ENCODE data around the gene DIP2A.

The DIP2A gene

DNA sequence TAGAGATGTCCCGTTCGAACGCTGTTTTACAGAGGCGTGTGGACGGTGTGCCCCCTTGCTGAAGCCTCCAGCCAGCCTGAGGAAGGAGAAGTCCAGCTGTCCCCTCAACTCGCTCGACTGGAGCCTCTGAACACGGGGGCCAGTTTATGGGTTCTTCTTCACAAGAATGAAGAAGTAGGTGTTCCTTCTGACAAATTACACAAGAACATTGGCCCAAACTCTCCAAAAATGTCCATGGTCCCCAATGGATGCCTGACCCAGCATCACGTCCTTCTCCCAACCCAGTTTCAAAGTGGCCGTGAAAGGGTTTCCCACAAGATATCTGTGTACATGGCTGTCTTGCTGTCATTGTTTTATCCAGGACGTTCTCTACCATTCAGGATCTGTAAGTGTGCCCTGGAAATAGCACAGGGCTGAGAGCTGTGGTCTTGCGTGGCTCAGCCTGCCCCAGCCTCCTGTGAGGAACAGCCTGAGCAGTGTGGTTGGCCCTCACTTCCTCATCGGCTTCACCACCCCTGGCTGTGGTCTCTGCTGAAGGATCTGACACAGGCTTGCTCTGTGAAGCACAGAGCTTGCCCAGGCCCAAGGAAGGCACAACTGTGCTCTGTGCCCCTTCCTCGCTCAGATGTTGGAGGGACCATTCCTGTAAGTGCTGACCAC, 147.2 kb downstream of the DIP2A start:
- TF ChIP-seq, protein P1, sequence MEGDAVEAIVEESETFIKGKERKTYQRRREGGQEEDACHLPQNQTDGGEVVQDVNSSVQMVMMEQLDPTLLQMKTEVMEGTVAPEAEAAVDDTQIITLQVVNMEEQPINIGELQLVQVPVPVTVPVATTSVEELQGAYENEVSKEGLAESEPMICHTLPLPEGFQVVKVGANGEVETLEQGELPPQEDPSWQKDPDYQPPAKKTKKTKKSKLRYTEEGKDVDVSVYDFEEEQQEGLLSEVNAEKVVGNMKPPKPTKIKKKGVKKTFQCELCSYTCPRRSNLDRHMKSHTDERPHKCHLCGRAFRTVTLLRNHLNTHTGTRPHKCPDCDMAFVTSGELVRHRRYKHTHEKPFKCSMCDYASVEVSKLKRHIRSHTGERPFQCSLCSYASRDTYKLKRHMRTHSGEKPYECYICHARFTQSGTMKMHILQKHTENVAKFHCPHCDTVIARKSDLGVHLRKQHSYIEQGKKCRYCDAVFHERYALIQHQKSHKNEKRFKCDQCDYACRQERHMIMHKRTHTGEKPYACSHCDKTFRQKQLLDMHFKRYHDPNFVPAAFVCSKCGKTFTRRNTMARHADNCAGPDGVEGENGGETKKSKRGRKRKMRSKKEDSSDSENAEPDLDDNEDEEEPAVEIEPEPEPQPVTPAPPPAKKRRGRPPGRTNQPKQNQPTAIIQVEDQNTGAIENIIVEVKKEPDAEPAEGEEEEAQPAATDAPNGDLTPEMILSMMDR (IDR thresholded peaks at IDR 0.05; ENCODE audit: poor library complexity, severe bottlenecking): no peak
- Histone ChIP-seq H3K4me3 (ENCODE audit: severe bottlenecking) (no peak overlapping the region), H3K9me3 (ENCODE audit: severe bottlenecking) (no peaks in the 10 kb centered on the region), H3K36me3 (ENCODE audit: low read depth) (no peaks in the 10 kb centered on the region), H3K27ac (ENCODE audit: poor library complexity, severe bottlenecking) (no peak overlapping the region), H3K4me1 (ENCODE audit: insufficient read depth, poor library complexity, severe bottlenecking) (no peaks in the 10 kb centered on the region), H3K27me3 (ENCODE audit: insufficient read depth, poor library complexity, severe bottlenecking) (no peaks in the 10 kb centered on the region)
- DNase-seq (ENCODE audit: low spot score) (no peak), ATAC-seq (ENCODE audit: low read depth) (no peak)

DNA sequence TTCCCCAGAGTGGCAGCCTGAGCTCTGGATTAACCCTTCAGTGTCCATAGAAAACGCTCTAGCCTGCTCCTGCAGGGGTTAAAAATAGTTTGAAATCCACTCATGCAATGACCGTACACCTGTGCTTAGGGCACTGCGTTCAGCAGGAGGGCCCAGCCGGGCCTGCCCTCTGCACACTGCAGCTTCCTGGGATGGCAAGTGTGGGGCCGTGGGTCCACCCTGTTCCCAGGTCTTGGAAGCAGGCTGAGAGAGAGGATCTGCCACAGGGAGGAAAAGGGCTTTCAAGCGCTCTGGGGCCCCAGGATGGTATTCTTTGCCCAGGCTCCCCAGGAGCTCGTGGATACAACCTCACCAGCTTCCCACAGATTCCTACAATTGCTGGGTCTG, 147.7 kb downstream of the DIP2A start:
- Histone ChIP-seq H3K27ac (ENCODE audit: poor library complexity, severe bottlenecking) (no peak overlapping the region), H3K9me3 (ENCODE audit: severe bottlenecking) (no peaks in the 10 kb centered on the region), H3K36me3 (ENCODE audit: low read depth) (no peaks in the 10 kb centered on the region), H3K4me3 (ENCODE audit: severe bottlenecking) (no peak overlapping the region), H3K27me3 (ENCODE audit: insufficient read depth, poor library complexity, severe bottlenecking) (no peaks in the 10 kb centered on the region), H3K4me1 (ENCODE audit: insufficient read depth, poor library complexity, severe bottlenecking) (no peaks in the 10 kb centered on the region)
- ATAC-seq (ENCODE audit: low read depth): no peak
- no peak for DNase-seq (ENCODE audit: low spot score)
- TF ChIP-seq, protein P1 (IDR thresholded peaks at IDR 0.05; ENCODE audit: poor library complexity, severe bottlenecking): no peak

GRCh38 chr21:46607636-46608035, 148.9 kb downstream of the DIP2A start:
- ATAC-seq (ENCODE audit: low read depth) (no peak), DNase-seq (ENCODE audit: low spot score) (no peak)
- no peak overlapping the region for H3K4me3 ChIP-seq (ENCODE audit: severe bottlenecking)
- H3K4me1 ChIP-seq (ENCODE audit: insufficient read depth, poor library complexity, severe bottlenecking): no peaks in the 10 kb centered on the region
- no peaks in the 10 kb centered on the region for H3K36me3 ChIP-seq (ENCODE audit: low read depth)
- TF ChIP-seq, protein P1 (IDR thresholded peaks at IDR 0.05; ENCODE audit: poor library complexity, severe bottlenecking): no peak
- H3K27ac ChIP-seq (ENCODE audit: poor library complexity, severe bottlenecking): no peak overlapping the region
- no peaks in the 10 kb centered on the region for H3K9me3 ChIP-seq (ENCODE audit: severe bottlenecking)
- no peaks in the 10 kb centered on the region for H3K27me3 ChIP-seq (ENCODE audit: insufficient read depth, poor library complexity, severe bottlenecking)

DNA sequence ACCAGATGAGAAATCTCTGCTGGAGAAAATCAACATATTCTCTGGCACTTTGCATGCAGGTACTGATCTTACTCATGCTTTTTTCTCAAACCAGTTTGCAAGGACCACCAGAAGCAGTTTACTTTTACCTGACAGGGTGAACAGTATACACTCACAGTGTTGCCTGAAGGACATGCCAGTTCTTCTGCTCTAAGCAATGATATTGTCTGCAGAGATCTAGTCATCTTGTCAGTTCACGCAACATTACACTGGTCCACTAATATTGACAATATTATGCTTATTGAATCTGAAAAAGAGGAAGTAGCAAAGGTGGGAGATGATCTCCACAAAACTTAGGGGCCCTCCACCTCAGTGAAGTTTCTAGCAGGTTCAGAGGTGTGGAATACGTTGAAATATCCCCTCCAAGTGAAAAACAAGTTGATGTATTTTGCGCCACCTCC, 150.0 kb downstream of the DIP2A start:
- ATAC-seq (ENCODE audit: low read depth) (no peak), DNase-seq (ENCODE audit: low spot score) (no peak)
- Histone ChIP-seq H3K4me3 (ENCODE audit: severe bottlenecking) (no peak overlapping the region), H3K4me1 (ENCODE audit: insufficient read depth, poor library complexity, severe bottlenecking) (no peaks in the 10 kb centered on the region), H3K27ac (ENCODE audit: poor library complexity, severe bottlenecking) (no peak overlapping the region), H3K9me3 (ENCODE audit: severe bottlenecking) (no peaks in the 10 kb centered on the region), H3K27me3 (ENCODE audit: insufficient read depth, poor library complexity, severe bottlenecking) (no peaks in the 10 kb centered on the region), H3K36me3 (ENCODE audit: low read depth) (no peaks in the 10 kb centered on the region)
- TF ChIP-seq, protein P1 (IDR thresholded peaks at IDR 0.05; ENCODE audit: poor library complexity, severe bottlenecking): no peak

GRCh38 chr21:46610018-46610701, 151.5 kb downstream of the DIP2A start:
- no peaks in the 10 kb centered on the region for H3K27me3 ChIP-seq (ENCODE audit: insufficient read depth, poor library complexity, severe bottlenecking)
- no peak overlapping the region for H3K4me3 ChIP-seq (ENCODE audit: severe bottlenecking)
- no peaks in the 10 kb centered on the region for H3K9me3 ChIP-seq (ENCODE audit: severe bottlenecking)
- ATAC-seq (ENCODE audit: low read depth) (no peak), DNase-seq (ENCODE audit: low spot score) (no peak)
- no peaks in the 10 kb centered on the region for H3K36me3 ChIP-seq (ENCODE audit: low read depth)
- TF ChIP-seq, protein P1 (IDR thresholded peaks at IDR 0.05; ENCODE audit: poor library complexity, severe bottlenecking): no peak
- H3K27ac ChIP-seq (ENCODE audit: poor library complexity, severe bottlenecking): no peak overlapping the region
- H3K4me1 ChIP-seq (ENCODE audit: insufficient read depth, poor library complexity, severe bottlenecking): no peaks in the 10 kb centered on the region

Data from RWPE2 (cell line).